Measurements from ENCODE around the gene UROC1.

UROC1 gene

DNA sequence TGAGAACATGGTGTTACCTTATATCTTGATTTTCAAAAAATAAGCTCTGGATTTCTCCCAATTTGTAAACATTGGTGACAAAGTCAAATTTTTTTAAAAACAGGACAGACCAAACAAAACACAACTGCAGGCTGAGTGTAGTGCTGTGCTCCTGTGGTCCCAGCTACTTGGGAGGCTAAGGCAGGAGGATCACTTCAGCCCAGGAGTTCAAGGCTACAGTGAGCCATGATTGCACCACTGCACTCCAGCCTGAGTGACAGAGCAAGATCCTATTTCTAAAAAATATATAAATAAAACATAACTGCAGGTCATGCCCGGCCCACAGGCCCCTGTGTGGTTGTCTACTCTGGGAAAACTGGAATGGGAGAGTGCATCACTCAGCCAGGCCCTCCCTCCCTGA is 37.9 kb downstream of the UROC1 start:
- DNase-seq (ENCODE audit: low read depth, low spot score): no peak

- DNase-seq (ENCODE audit: low read depth, low spot score): no peak
These were observed 38.8 kb downstream of the UROC1 start for GRCh38 chr3:126478581-126479310.

GRCh38 chr3:126477061-126477380 is 40.6 kb downstream of the UROC1 start:
- no peak for DNase-seq (ENCODE audit: low read depth, low spot score)

GRCh38 chr3:126476166-126477060 is 41.2 kb downstream of the UROC1 start:
- peak; percentile 76 for DNase-seq (ENCODE audit: low read depth, low spot score)

DNA sequence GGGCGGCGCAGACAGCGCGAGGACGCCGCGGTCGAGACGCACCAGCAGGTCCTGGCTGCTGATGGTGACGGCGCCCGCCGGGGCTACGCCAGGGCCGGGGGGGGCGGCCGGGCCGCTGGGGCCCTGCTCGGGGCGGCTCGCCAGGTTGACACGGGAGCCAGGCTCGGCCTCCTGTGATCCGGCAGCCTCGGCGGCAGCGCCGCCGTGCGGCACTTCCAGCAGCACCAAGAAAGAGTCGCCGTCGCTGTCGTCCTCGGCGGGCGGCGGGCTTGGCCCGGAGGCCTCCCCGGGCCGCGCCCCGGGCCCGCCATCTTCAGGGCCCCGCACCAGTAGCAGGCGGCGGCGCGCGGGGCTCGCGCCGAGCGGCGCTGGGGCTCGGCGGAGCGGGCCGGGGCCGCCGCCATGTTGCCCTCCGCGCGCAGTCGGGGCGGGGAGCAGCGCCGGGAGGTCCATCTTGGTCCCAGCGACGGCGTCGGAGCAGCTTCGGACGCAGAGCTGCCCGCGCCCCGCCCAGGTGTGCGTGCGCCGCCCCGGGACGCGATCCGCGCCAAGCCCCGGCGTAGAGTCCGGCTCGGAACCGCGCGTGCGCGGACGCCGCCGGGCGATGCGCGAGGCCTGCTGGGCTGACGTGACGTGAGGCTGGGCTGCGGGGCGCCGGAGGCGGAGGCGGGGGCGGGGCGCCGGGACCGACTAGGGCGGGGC is 42.0 kb downstream of the UROC1 start, which contains the start of gene ZXDC:
Gene ZXDC (minus strand): TSS at position 479 of the 702 bp plus-strand sequence. CDS start 26 bp downstream, at position 453.
- peak; percentile 88 for DNase-seq (ENCODE audit: low read depth, low spot score)

DNA sequence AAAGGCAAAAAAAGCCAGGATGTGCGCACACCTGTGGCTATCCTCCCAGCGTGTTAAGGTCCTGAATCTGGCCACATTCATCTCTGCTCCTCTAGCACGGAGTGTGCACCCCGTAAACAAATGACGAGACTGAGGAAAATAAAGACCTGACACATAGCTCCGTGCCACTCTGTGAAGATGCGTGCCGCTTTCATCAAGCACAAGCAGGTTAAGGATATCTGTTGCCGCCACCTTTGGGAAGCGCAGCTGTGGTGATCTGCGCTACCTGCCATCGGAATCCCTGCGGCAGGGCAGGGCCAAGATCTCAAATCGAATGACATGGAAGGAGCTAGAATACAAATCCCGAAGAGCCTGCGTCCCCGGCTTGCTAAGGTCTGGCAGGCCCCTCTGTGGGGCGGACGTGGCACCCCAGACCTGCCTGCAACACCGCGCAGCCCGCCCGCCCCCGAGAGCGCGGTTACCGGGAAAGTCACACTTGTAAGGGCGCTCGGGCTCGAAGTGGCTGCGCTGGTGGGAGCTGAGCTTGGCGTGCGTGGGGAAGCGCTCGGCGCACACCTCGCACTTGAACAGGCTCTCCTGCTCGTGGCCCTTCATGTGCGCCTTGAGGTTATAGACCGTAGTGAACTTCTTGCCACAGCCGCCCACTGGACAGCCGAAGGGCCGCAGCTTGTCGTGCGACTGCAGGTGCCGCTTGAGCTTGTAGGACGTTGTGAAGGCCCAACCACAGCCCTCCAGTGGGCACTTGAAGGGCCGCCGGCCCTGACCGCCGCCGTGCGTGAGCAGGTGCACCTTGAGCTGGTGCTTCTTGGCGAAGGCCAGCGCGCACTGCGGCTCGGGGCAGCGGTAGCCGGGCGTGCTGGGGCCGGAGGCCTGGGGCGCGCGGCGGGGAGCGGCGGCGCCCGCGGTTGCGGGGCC is 42.8 kb downstream of the UROC1 start:
- peak; percentile 59 for DNase-seq (ENCODE audit: low read depth, low spot score)

DNA sequence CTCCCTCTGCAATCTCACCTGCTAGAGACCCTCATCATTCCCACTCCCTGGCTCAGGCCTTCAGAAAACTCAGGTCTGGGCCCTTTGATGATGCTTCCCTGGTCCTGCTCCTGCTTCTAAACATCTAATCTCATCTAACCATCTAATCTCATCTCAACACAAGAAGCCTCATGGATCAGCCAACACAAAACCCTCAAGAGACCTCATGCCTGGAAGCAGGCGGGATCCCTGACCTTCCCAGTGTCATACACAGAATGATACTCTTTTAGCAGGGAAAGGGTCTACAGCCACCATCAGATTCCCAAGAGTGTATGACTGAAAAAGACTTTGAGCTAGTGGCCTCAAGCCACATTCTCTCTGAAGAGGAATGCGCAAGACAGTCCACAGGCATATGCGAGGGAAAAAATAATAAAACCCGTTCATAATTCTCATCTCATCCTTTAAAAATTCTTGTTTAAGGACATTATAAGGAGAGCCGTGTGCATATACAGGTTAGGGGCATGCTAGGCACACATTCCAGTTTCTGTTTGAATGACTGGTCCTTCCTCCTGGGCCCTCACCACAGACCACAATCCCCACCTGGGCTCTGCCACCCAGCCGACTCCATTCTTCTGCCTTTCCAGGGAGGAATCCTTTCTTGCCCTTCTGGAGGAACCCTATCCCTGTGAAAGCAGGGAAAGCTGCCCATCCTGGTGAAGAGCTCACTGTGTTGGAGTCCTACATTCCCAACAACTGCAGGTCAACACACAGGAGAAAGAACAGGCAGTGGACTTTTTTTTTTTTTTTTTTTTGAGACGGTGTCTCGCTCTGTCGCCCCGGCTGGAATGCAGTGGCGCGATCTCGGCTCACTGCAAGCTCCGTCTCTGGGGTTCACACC is 44.0 kb downstream of the UROC1 start:
- peak; percentile 37 for DNase-seq (ENCODE audit: low read depth, low spot score)

GRCh38 chr3:126472277-126473006 is 45.1 kb downstream of the UROC1 start:
- DNase-seq (ENCODE audit: low read depth, low spot score): peak; percentile 32

DNA sequence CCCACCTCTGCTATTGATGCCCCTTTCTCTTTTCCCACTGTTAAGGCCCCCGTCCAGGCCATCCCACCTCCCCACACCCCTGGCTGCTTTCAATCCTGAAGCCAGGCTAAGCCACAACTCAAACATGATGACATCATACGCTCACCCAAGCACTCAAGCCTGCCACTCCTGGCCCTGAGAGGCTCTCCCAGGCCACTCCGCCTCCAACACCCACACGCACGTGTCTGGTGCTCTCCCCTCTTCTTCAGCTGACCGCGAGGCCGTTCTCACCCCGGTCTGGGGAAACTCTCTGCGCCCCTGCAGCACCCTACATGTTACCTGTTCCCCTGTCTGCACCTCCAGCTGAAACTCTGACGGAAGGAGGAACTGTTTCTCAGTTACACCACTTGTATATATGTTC is 48.1 kb downstream of the UROC1 start:
- DNase-seq (ENCODE audit: low read depth, low spot score): no peak

DNA sequence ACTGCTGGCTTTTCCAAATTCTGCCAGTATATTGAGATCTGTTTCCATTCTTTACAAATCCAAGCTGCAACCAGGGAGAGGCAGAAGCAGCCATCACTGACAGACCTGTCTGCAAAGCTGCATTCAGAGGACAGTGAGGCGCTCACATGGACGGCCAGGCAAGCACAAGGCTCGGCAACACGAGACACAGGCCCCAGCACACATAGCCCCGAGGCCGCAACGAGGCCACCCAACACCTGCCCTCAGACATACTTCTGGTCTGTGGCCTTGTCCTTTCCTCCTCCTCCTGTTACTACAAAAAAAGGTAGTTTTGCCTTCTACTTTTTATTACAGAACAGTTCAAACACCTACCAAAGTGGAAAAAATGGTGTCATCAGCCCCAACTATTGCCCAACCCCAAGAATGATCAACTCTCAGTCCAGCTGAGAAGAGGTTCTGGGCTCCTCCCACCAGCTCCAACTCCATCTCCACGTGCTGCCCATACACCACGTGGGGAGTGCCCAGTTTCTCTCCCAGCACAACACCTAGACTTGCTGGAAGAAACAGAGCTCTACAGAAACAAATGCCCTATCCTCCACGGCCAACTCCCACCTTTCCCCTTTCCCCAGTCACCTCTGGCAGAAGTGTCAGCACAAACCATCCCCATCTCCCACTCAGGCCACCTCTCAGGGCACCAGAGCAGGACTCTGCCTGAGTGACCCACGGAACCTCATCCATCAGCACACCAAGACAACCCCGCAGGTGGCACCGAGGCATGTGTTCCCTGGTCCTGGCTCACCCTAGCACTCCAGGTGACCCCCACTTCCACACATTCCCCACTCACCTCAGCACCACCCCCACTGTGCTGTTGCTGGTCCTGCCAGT is 49.3 kb downstream of the UROC1 start:
- no peak for DNase-seq (ENCODE audit: low read depth, low spot score)

DNA sequence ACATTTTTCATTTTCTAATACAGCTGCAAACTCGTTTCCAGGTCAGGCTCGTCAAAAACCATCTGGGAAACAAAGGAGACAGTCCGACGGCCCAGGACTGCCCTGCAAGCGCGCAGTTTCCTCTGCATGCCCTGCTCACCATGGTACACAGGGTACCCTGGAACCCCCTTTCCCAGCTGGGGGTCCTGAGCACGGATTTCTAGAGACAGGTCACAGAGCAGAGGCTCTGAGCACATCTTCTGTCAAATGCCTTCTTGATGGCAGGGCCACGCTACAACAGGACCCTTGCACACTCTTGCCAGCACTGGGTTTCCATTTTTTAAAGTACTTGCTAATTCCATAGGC is 50.0 kb downstream of the UROC1 start:
- no peak for DNase-seq (ENCODE audit: low read depth, low spot score)

DNA sequence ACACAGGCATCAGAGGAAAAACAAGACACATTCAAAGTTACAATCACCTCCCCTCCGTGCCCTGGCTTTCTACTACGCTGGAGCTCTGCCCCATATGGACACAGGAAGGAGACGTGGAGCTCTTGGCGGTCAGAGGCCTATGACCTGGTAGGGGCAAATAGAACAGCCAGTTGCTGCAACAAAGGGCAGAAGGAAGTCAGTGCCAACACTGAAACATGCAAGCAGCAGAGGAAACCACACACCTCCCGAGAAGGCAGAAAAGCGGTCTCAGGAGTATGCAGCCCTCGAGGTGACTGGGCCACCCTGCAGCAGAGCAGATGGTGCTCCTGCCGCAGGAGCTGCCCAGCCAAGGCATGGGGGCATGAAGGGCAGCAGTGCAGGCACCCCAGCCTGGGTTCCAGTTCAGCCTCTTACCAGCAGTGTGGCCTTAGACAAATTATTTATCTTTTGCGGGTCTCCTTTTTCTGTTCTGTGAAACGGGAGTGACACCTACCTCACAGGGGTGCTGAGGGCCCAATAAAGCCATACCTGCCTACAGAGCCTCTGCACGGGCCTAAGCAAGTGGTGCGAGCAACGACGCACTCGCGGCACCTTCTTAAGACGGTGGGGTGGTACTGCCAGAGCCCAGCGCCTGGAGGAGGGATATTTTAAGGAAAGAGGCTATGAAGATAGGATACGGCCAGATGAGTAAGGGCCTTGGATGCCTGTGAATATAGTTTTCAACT is 50.5 kb downstream of the UROC1 start:
- DNase-seq (ENCODE audit: low read depth, low spot score): no peak

GRCh38 chr3:126465928-126466544 is 51.5 kb downstream of the UROC1 start:
- DNase-seq (ENCODE audit: low read depth, low spot score): no peak

DNA sequence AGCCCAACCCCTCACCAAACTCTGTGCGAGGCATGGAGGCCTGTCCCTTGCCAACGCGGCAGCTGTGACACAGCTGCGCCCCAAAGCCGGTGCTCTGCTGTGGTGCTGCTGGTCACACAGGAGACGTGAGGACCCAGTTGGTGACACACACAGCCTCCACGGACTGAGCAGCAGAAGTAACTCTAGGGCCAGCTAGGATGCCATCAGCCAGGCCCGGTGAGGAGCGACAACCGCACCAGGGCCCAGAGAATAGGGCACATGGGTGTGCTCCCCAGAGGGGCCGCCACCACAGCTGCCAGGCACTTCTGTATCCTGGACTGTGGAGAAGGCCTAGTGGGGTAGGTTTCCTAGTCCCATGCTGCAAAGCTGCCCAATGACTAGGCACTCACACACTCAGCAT is 52.6 kb downstream of the UROC1 start:
- DNase-seq (ENCODE audit: low read depth, low spot score): no peak

DNA sequence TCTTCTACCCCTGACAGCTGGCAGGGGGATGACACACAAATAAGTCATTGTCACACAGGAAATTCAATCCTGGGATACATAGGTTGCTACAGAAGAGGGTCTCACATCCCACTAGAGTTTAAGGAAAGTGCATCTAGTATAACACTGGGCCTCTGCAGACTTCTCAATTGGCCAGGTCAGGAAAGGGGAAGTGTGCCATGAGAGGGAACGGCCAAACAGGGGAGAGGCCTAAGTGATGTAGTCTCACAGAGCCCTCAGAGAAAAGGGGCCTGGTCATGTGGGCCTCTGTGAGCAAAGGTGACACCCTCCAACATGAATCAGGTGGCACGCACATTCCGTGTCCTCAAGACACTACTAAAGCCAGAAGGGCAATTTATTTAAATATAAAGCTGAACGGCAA is 53.1 kb downstream of the UROC1 start:
- no peak for DNase-seq (ENCODE audit: low read depth, low spot score)

DNA sequence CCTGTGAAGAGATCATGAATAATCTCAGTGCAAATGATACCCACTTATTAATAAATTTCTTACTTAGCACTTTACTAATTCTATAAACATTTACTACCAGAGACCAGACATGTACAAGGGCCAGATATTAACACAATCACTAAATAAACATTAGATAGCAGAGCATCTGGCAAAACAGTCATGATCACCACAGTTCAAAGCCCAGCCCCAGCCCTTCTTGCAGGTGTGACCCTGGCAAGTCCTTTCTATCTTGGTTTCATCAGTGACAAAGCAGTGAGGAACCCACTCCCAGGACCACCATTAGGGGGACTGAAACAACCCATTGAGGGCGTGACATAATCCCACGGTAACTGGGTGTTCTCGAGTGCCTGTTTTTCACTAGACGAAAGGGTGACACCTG is 53.5 kb downstream of the UROC1 start:
- DNase-seq (ENCODE audit: low read depth, low spot score): no peak

DNA sequence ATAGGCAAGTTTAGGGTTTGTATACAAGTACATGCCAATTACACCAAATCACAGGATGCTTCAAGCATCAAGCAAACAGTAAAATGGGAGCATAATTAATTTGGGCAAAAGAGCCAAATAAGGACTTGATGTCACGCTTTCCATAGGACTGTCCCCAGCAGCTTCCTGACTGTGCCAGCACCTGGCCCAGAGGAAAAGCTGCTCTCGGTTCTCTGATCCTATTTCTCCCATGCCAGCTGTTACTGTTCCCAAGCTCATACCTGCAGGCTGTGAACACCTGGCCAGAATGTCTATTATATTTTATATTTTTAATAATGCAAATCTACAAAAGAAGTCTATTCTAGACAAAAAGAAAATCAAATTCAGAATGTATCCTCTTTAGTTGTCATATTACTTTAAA is 54.1 kb downstream of the UROC1 start:
- no peak for DNase-seq (ENCODE audit: low read depth, low spot score)

Data from ELF-1 (cell line).